B cell (primary cell): ENCODE data around the gene EP400. TPM values are rescaled to one million over a fixed set of nuclear protein-coding genes. Genes with fewer than 3 reads are reported as not detected.

Source experiments
- ATAC-seq: fragments of 200-7000 bp; cut with Tn5 transposase; one replicate; pipeline ENCODE4 v1.10.0; 2021; ENCODE audit warnings: low read depth, mild to moderate bottlenecking, moderate number of reproducible peaks, moderate library complexity
- CTCF ChIA-PET: fragments of 350-600 bp; sonication (Branson Sonifier 250); formaldehyde crosslinking; loops from one replicate; lab custom pipeline; 2021; ENCODE audit warnings: antibody characterized with exemption, inconsistent platforms; lab: Charles Lee
- POLR2A ChIA-PET: fragments of 350-600 bp; sonication (Branson Sonifier 250); formaldehyde crosslinking; loops from one replicate; lab custom pipeline; 2021; ENCODE audit warnings: antibody characterized with exemption; lab: Charles Lee
- DNase-seq: peaks from one replicate; pipeline ENCODE4 v3.0.0; 2013
- H2AFZ ChIP-seq: 2 replicates; pipeline ENCODE4 v1.6.1; 2012; ENCODE audit warnings: mild to moderate bottlenecking, low read depth, low read length; ENCODE audit not compliant: insufficient read depth, poor library complexity, severe bottlenecking
- H3K27ac ChIP-seq, 2 donors: 1 replicate in 1 of 2; 2 replicates in 1 of 2; pipeline ENCODE4 v1.5.1; 2012 to 2013; ENCODE audit warnings: low read length in 2 of 2, mild to moderate bottlenecking in 2 of 2, moderate library complexity in 1 of 2
- H3K27me3 ChIP-seq, 4 experiments: fragments of 200-600 bp in 1 of 4; sonication (generic) in 1 of 4; replicated peaks in 1 of 4; 1 replicate in 2 of 4; 2 replicates in 2 of 4; pipeline versions ENCODE4 v1.6.1 to v1.7.0; 2013 to 2016; ENCODE audit warnings: low read length in 3 of 4, mild to moderate bottlenecking in 2 of 4, mixed read lengths in 1 of 4, moderate library complexity in 1 of 4; ENCODE audit not compliant: insufficient read depth in 4 of 4, control insufficient read depth in 3 of 4; ENCODE audit errors: control extremely low read depth in 1 of 4
- H3K36me3 ChIP-seq, 2 experiments: replicated peaks in 1 of 2; 1 replicate in 1 of 2; 2 replicates in 1 of 2; pipeline versions ENCODE4 v1.6.1 to v1.7.1; 2013; ENCODE audit warnings: low read length in 1 of 2; ENCODE audit not compliant: insufficient read depth in 2 of 2, control insufficient read depth in 1 of 2; ENCODE audit errors: control extremely low read depth in 1 of 2, extremely low read depth in 1 of 2
- H3K4me1 ChIP-seq, 2 donors: fragments of 200-600 bp in 1 of 2; sonication (generic) in 1 of 2; 1 replicate in 1 of 2; 2 replicates in 1 of 2; pipeline versions ENCODE4 v1.5.1 to v1.6.1; 2013 to 2017; ENCODE audit warnings: low read length in 2 of 2; ENCODE audit not compliant: control insufficient read depth in 2 of 2, insufficient read depth in 2 of 2
- H3K4me2 ChIP-seq: replicated peaks from 2 replicates; pipeline ENCODE3; 2012; ENCODE audit warnings: mild to moderate bottlenecking, low read depth, low read length; ENCODE audit not compliant: poor library complexity, severe bottlenecking
- H3K4me3 ChIP-seq, 5 experiments: fragments of 200-600 bp in 1 of 5; sonication (generic) in 1 of 5; 1 replicate in 3 of 5; 2 replicates in 2 of 5; pipeline versions ENCODE4 v1.5.1 to v1.7.0; 2011 to 2016; ENCODE audit warnings: low read length in 4 of 5, mild to moderate bottlenecking in 4 of 5, low read depth in 2 of 5, control low read depth in 1 of 5, moderate library complexity in 1 of 5; ENCODE audit not compliant: insufficient read depth in 1 of 5; ENCODE audit errors: control extremely low read depth in 1 of 5, extremely low read depth in 1 of 5
- H3K79me2 ChIP-seq: fragments of 200-600 bp; sonication (generic); one replicate; pipeline ENCODE4 v1.6.0; 2016; ENCODE audit warnings: low read length; ENCODE audit not compliant: control insufficient read depth, insufficient read depth
- H3K9ac ChIP-seq: fragments of 200-600 bp; sonication (generic); 2 replicates; pipeline ENCODE4 v1.6.1; 2017; ENCODE audit warnings: mild to moderate bottlenecking, low read length, moderate library complexity
- H3K9me3 ChIP-seq, 3 donors: one replicate each; pipeline versions ENCODE4 v1.6.1 to v1.7.1; 2013; ENCODE audit warnings: low read length in 2 of 3; ENCODE audit not compliant: control insufficient read depth in 2 of 3, insufficient read depth in 1 of 3; ENCODE audit errors: control extremely low read depth in 1 of 3
- H4K20me1 ChIP-seq: 2 replicates; pipeline ENCODE4 v1.6.0; 2012; ENCODE audit warnings: mild to moderate bottlenecking, low read length; ENCODE audit not compliant: insufficient read depth, control insufficient read depth, poor library complexity, severe bottlenecking
- H3K27ac Mint-ChIP-seq: one replicate; pipeline ENCODE4 v1.8.0; 2021; ENCODE audit warnings: mixed read lengths
- H3K27me3 Mint-ChIP-seq: one replicate; pipeline ENCODE4 v1.8.0; 2021; ENCODE audit warnings: mixed read lengths
- H3K4me1 Mint-ChIP-seq: one replicate; pipeline ENCODE4 v1.8.0; 2021; ENCODE audit warnings: mixed read lengths
- H3K4me3 Mint-ChIP-seq: one replicate; pipeline ENCODE4 v1.8.0; 2021; ENCODE audit warnings: mixed read lengths
- H3K9me3 Mint-ChIP-seq: one replicate; pipeline ENCODE4 v1.8.0; 2022; ENCODE audit warnings: mixed read lengths; ENCODE audit not compliant: insufficient read depth
- EZH2 ChIP-seq: IDR thresholded peaks from 2 replicates; pipeline ENCODE4 v1.6.1; 2012; ENCODE audit warnings: borderline replicate concordance, low read depth, mild to moderate bottlenecking, moderate library complexity, low read length; ENCODE audit not compliant: insufficient read depth, poor library complexity, severe bottlenecking
- WGBS: methylation state at CpG from one replicate; pipeline ENCODE4 v1.1.5; 2013; ENCODE audit warnings: missing lambda C conversion rate; ENCODE audit not compliant: insufficient coverage; 5-methylcytosine and 5-hydroxymethylcytosine counted together
- intact Hi-C: fragments of 100-400 bp; cut with micrococcal nuclease; formaldehyde crosslinking; loops from one replicate; pipeline ENCODE4 v1.10.0; 2022
- polyA plus RNA-seq: library from polyadenylated mRNA; depleted of rRNA; stranded (reverse); fragments of >200 nt; gene quantifications from 2 replicates; pipeline ENCODE4 v1.2.3, GENCODE V29; 2012
- total RNA-seq, 2 donors: library from RNA; stranded (reverse); fragments of 120-200 nt in 1 of 2; gene quantifications; 1 replicate in 1 of 2; 2 replicates in 1 of 2; pipeline versions ENCODE4 v1.2.3 to v1.2.4, GENCODE V29; 2013 to 2022
- TF ChIP-seq, protein P1 (sequence below): fragments of 200-600 bp; IDR thresholded peaks from one replicate; pipeline ENCODE4 v1.8.0; 2022; ENCODE audit warnings: antibody characterized with exemption, mild to moderate bottlenecking

Gene EP400
- total and polyA plus RNA-seq, 2 donors (not counting 1 experiment from before 2014, with no cell fraction given): 17.3 to 82.2 TPM

DNA sequence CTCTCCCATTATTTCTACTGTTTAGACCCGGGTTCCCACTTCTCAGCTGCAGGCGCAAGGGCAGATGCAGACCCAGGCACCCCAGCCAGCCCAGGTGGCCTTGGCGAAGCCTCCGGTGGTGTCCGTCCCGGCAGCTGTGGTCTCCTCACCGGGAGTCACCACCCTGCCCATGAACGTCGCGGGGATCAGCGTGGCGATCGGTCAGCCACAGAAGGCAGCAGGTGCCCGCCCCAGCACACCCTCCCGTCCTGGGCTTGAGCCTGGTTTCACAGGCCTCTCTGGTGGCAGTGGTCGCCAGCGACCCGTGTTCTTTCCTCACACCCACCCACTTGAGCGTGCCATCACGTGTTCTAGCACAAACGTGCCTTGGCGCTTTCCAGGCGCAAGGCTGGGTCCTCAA is 117.0 kb downstream of the EP400 start:
- H3K4me2 ChIP-seq: peak overlapping the region; percentile 68
- H3K4me1 Mint-ChIP-seq: peaks cover 76% of the 10 kb centered on the region
- peak overlapping the region in 1 of 2 donors; percentile 33 for H3K27ac ChIP-seq
- peaks cover 12% of the 10 kb centered on the region for H3K79me2 ChIP-seq
- peak overlapping the region; percentile 92 for H3K27ac Mint-ChIP-seq
- peaks cover 0 to 37% of the 10 kb centered on the region in 2 experiments for H3K36me3 ChIP-seq
- intact Hi-C loops: no loop called here
- H3K4me3 Mint-ChIP-seq: peak overlapping the region; percentile 85
- TF ChIP-seq, protein P1, sequence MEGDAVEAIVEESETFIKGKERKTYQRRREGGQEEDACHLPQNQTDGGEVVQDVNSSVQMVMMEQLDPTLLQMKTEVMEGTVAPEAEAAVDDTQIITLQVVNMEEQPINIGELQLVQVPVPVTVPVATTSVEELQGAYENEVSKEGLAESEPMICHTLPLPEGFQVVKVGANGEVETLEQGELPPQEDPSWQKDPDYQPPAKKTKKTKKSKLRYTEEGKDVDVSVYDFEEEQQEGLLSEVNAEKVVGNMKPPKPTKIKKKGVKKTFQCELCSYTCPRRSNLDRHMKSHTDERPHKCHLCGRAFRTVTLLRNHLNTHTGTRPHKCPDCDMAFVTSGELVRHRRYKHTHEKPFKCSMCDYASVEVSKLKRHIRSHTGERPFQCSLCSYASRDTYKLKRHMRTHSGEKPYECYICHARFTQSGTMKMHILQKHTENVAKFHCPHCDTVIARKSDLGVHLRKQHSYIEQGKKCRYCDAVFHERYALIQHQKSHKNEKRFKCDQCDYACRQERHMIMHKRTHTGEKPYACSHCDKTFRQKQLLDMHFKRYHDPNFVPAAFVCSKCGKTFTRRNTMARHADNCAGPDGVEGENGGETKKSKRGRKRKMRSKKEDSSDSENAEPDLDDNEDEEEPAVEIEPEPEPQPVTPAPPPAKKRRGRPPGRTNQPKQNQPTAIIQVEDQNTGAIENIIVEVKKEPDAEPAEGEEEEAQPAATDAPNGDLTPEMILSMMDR: no peak
- TF ChIP-seq EZH2: no peak
- H3K9me3 Mint-ChIP-seq: no peaks in the 10 kb centered on the region
- H4K20me1 ChIP-seq: no peaks in the 10 kb centered on the region
- peaks cover 76 to 85% of the 10 kb centered on the region in 2 donors for H3K4me1 ChIP-seq
- ATAC-seq (no peak), DNase-seq (no peak)
- H2AFZ ChIP-seq: no peak overlapping the region
- 73% methylated on average over 23 of the region's 23 CpGs for WGBS
- peak overlapping the region; percentile 40 for H3K9ac ChIP-seq
- CTCF ChIA-PET: no interaction called here
- peak overlapping the region in 1 of 5 experiments; percentile 7 for H3K4me3 ChIP-seq
- H3K27me3 ChIP-seq: no peaks in the 10 kb centered on the region
- no peaks in the 10 kb centered on the region for H3K9me3 ChIP-seq
- POLR2A ChIA-PET: no interaction called here
- no peaks in the 10 kb centered on the region for H3K27me3 Mint-ChIP-seq

DNA sequence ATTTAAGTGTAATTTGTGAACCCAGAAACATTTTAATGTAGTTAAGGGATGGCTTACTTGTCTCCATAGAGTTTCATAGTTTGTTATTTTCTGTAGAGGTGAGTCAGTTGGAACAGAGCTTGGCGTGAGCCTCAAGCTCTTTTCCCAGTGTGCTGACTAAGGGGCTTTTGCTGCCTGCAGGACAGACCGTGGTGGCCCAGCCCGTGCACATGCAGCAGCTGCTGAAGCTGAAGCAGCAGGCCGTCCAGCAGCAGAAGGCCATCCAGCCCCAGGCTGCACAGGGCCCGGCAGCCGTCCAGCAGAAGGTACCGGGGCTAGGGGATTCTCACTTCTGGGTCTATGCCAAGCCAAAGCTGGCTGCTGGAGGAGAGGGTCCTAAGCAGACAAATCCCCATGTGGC is 117.4 kb downstream of the EP400 start:
- DNase-seq: no peak
- Histone ChIP-seq H3K4me2 (peak overlapping the region; percentile 68), H3K79me2 (peaks cover 12% of the 10 kb centered on the region), H4K20me1 (no peaks in the 10 kb centered on the region), H2AFZ (no peak overlapping the region), H3K27ac (no peak overlapping the region), H3K4me3 (no peak overlapping the region), H3K9ac (no peak overlapping the region), H3K36me3 (peaks cover 0 to 35% of the 10 kb centered on the region in 2 experiments), H3K4me1 (peaks cover 80 to 89% of the 10 kb centered on the region in 2 donors), H3K27me3 (no peaks in the 10 kb centered on the region), H3K9me3 (no peaks in the 10 kb centered on the region)
- intact Hi-C loops: no loop called here
- TF ChIP-seq EZH2: no peak
- TF ChIP-seq, protein P1: no peak
- Mint-ChIP-seq H3K4me3 (peak overlapping the region; percentile 9), H3K27ac (peak overlapping the region; percentile 92), H3K4me1 (peaks cover 80% of the 10 kb centered on the region), H3K9me3 (no peaks in the 10 kb centered on the region), H3K27me3 (no peaks in the 10 kb centered on the region)
- POLR2A ChIA-PET: no interaction called here
- no peak for ATAC-seq
- WGBS: 94% methylated on average over 7 of the region's 7 CpGs
- CTCF ChIA-PET: no interaction called here
